ENCODE data around the gene RNH1. TPM values are rescaled to one million over a fixed set of nuclear protein-coding genes. Genes with fewer than 3 reads are reported as not detected.

Gene RNH1
- total RNA-seq, 1 experiment from 2014 or later: 60.0 TPM

DNA sequence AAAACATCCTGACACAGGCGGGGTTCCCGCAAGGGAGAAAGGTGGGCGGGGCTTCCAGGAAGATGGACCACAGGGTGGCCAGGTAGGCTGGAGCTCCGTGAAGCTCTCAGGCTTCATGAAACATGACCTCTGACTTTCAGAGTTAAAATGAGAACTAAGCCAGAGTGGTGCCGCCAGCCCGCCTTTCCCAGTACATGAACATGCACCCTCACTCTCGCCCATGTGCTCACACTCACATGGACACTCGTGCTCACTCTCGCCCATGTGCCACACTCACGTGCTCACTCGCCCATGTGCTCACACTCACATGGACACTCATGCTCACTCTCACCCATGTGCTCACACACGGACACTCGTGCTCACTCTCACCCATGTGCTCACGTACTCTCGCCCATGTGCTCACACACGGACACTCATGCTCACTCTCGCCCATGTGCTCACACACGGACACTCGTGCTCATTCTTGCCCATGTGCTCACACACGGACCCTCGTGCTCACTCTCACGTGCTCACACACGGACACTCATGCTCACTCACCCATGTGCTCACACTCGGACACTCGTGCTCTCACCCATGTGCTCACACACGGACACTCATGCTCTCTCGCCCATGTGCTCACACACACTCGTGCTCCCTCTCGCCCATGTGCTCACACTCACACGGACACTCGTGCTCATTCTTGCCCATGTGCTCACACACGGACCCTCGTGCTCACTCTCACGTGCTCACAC lies 10.0 kb downstream of the RNH1 start:
- Histone ChIP-seq H2AK5ac (ENCODE audit: insufficient read length, low read length) (no peak overlapping the region), H3K56ac (ENCODE audit: insufficient read length, low read depth, low read length) (no peak overlapping the region), H4K8ac (replicated peaks; ENCODE audit: insufficient read length, low read depth, low read length) (no peak overlapping the region), H3K79me2 (ENCODE audit: insufficient read depth, low read length) (no peaks in the 10 kb centered on the region), H3K18ac (ENCODE audit: insufficient read length, low read depth, low read length) (no peak overlapping the region), H3K79me1 (ENCODE audit: insufficient read depth, low read depth, low read length, poor library complexity, severe bottlenecking) (no peaks in the 10 kb centered on the region), H4K91ac (ENCODE audit: insufficient read length, low read depth, low read length) (no peak overlapping the region), H2BK15ac (ENCODE audit: low read depth, low read length) (no peak overlapping the region), H4K20me1 (ENCODE audit: control insufficient read depth, insufficient read depth, insufficient read length) (no peaks in the 10 kb centered on the region), H3K9ac (ENCODE audit: extremely low read depth, insufficient read length, low read length) (no peak overlapping the region), H2AFZ (ENCODE audit: low read length) (no peak overlapping the region), H3K4me2 (ENCODE audit: insufficient read depth, insufficient read length, low read length) (no peak overlapping the region), H3K9me3 (ENCODE audit: control insufficient read depth, low read depth, low read length) (no peaks in the 10 kb centered on the region), H3K23ac (ENCODE audit: insufficient read length, low read depth, low read length) (no peak overlapping the region), H2BK120ac (ENCODE audit: low read depth, low read length, poor library complexity, severe bottlenecking) (no peak overlapping the region), H4K5ac (ENCODE audit: insufficient read length, low read depth, low read length) (no peak overlapping the region), H3K4me1 (ENCODE audit: insufficient read depth, low read length) (no peaks in the 10 kb centered on the region), H3K27ac (ENCODE audit: insufficient read length, low read depth, low read length) (no peak overlapping the region), H3T11ph (ENCODE audit: low read length) (no peak overlapping the region), H3K27me3 (ENCODE audit: insufficient read depth, low read length) (no peaks in the 10 kb centered on the region), H3K14ac (ENCODE audit: insufficient read depth, low read length) (no peak overlapping the region), H3K4ac (ENCODE audit: low read depth, low read length) (no peak overlapping the region), H2BK5ac (ENCODE audit: insufficient read length, low read length) (no peak overlapping the region), H3K23me2 (ENCODE audit: insufficient read length, low read depth, low read length, poor library complexity, severe bottlenecking) (no peaks in the 10 kb centered on the region), H2BK20ac (ENCODE audit: low read depth, low read length, poor library complexity, severe bottlenecking) (no peak overlapping the region), H2BK12ac (ENCODE audit: insufficient read length, low read depth, low read length) (no peak overlapping the region)
- H3K4me3 Mint-ChIP-seq: no peak overlapping the region
- H3K36me3 Mint-ChIP-seq (ENCODE audit: insufficient read depth in 1 of 3, low read depth in 3 of 3): peaks cover 42 to 74% (median 67%) of the 10 kb centered on the region in 3 experiments
- H3K27me3 Mint-ChIP-seq (ENCODE audit: low read depth): peaks cover 4% of the 10 kb centered on the region; the same call in 1 of the 2 replicates
- no peaks in the 10 kb centered on the region for H3K4me1 Mint-ChIP-seq
- DNase-seq: no peak
- peaks cover 12% of the 10 kb centered on the region in 2 experiments for H3K9me3 Mint-ChIP-seq
- TF ChIP-seq, protein P1, sequence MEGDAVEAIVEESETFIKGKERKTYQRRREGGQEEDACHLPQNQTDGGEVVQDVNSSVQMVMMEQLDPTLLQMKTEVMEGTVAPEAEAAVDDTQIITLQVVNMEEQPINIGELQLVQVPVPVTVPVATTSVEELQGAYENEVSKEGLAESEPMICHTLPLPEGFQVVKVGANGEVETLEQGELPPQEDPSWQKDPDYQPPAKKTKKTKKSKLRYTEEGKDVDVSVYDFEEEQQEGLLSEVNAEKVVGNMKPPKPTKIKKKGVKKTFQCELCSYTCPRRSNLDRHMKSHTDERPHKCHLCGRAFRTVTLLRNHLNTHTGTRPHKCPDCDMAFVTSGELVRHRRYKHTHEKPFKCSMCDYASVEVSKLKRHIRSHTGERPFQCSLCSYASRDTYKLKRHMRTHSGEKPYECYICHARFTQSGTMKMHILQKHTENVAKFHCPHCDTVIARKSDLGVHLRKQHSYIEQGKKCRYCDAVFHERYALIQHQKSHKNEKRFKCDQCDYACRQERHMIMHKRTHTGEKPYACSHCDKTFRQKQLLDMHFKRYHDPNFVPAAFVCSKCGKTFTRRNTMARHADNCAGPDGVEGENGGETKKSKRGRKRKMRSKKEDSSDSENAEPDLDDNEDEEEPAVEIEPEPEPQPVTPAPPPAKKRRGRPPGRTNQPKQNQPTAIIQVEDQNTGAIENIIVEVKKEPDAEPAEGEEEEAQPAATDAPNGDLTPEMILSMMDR (conservative IDR thresholded peaks at IDR 0.05): no peak
- peak overlapping the region; percentile 58 to 91 (median 75); a peak in 5 of 7 replicates for H3K27ac Mint-ChIP-seq
- WGBS (ENCODE audit: extremely low coverage, insufficient read length, low lambda C conversion rate): no CpG with 5 or more reads among the region's 34 CpGs
